Nephron progenitor cell (in vitro differentiated cells): ENCODE data around the gene ADAM12.

ENCODE experiments used
- DNase-seq: peaks from one replicate; pipeline ENCODE4 v3.0.0; 2021
- H3K27ac Mint-ChIP-seq: 2 replicates; pipeline ENCODE4 v1.8.0; 2021; ENCODE audit warnings: mild to moderate bottlenecking, moderate library complexity, mixed read lengths
- H3K27me3 Mint-ChIP-seq: 2 replicates; pipeline ENCODE4 v1.8.0; 2021; ENCODE audit warnings: mild to moderate bottlenecking, low read depth, mixed read lengths; ENCODE audit not compliant: poor library complexity
- H3K36me3 Mint-ChIP-seq: 2 replicates; pipeline ENCODE4 v1.8.0; 2021; ENCODE audit warnings: low read depth, mixed read lengths
- H3K4me1 Mint-ChIP-seq: 2 replicates; pipeline ENCODE4 v1.8.0; 2021; ENCODE audit warnings: mixed read lengths
- H3K4me3 Mint-ChIP-seq: 2 replicates; pipeline ENCODE4 v1.8.0; 2021; ENCODE audit warnings: mild to moderate bottlenecking, moderate library complexity, mixed read lengths
- H3K9me3 Mint-ChIP-seq: 2 replicates; pipeline ENCODE4 v1.8.0; 2021; ENCODE audit warnings: mild to moderate bottlenecking, moderate library complexity, mixed read lengths
- TF ChIP-seq, protein P1 (sequence below): fragments of 200-600 bp; sonication (generic); IDR thresholded peaks from 2 replicates; pipeline ENCODE4 v1.5.0; 2021; ENCODE audit warnings: antibody characterized with exemption

The ADAM12 gene

DNA sequence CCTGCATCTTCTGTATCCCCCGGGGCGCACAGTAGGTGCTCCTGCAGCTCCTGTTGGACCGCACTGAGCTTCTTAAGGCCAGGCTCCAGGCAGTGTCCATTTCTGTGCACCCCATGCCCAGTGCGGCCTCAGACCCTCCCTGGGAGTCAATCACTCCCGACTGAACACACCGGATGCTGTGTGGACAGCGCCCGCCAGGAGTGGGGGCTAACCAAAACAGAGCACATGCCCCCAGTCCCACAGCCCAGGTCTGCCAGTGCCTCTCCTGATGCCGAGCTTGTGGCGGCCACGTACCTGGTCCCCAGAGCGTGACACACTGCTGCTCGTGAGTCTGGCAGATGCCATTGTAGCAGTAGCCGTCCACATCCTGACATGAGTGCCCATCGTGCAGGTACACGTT, 323.8 kb downstream of the ADAM12 start:
- Mint-ChIP-seq H3K27me3 (peaks cover 8% of the 10 kb centered on the region), H3K9me3 (peaks cover 8% of the 10 kb centered on the region), H3K36me3 (no peaks in the 10 kb centered on the region), H3K4me1 (peaks cover 69% of the 10 kb centered on the region), H3K4me3 (no peak overlapping the region), H3K27ac (peak overlapping the region; percentile 45)
- TF ChIP-seq, protein P1, sequence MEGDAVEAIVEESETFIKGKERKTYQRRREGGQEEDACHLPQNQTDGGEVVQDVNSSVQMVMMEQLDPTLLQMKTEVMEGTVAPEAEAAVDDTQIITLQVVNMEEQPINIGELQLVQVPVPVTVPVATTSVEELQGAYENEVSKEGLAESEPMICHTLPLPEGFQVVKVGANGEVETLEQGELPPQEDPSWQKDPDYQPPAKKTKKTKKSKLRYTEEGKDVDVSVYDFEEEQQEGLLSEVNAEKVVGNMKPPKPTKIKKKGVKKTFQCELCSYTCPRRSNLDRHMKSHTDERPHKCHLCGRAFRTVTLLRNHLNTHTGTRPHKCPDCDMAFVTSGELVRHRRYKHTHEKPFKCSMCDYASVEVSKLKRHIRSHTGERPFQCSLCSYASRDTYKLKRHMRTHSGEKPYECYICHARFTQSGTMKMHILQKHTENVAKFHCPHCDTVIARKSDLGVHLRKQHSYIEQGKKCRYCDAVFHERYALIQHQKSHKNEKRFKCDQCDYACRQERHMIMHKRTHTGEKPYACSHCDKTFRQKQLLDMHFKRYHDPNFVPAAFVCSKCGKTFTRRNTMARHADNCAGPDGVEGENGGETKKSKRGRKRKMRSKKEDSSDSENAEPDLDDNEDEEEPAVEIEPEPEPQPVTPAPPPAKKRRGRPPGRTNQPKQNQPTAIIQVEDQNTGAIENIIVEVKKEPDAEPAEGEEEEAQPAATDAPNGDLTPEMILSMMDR = no peak
- no peak for DNase-seq

DNA sequence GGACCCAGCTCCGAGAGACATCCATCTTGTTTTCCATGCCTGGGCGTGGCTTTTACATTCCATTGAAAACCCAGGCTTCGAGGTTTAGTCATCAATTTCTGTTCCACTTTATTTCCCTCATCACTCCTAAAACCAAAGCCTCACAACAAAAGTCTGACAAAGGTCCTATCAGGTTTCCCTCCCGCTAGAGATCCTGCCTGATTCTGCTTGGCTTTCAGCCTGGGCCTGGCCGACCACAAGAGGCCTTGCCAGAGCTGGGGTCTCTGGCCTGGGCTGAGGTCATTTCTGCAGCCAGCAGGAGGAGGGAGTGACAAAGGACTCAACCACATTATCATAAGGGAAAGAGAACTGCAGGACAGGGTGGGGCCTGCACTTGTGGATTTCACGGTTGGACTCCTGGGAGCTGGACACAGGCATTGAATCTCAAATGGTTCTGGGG, 324.9 kb downstream of the ADAM12 start:
- Mint-ChIP-seq H3K4me1 (peaks cover 77% of the 10 kb centered on the region), H3K27ac (peak overlapping the region; percentile 97), H3K9me3 (peaks cover 8% of the 10 kb centered on the region), H3K36me3 (no peaks in the 10 kb centered on the region), H3K4me3 (no peak overlapping the region), H3K27me3 (peaks cover 6% of the 10 kb centered on the region)
- TF ChIP-seq, protein P1 = no peak
- DNase-seq = no peak

DNA sequence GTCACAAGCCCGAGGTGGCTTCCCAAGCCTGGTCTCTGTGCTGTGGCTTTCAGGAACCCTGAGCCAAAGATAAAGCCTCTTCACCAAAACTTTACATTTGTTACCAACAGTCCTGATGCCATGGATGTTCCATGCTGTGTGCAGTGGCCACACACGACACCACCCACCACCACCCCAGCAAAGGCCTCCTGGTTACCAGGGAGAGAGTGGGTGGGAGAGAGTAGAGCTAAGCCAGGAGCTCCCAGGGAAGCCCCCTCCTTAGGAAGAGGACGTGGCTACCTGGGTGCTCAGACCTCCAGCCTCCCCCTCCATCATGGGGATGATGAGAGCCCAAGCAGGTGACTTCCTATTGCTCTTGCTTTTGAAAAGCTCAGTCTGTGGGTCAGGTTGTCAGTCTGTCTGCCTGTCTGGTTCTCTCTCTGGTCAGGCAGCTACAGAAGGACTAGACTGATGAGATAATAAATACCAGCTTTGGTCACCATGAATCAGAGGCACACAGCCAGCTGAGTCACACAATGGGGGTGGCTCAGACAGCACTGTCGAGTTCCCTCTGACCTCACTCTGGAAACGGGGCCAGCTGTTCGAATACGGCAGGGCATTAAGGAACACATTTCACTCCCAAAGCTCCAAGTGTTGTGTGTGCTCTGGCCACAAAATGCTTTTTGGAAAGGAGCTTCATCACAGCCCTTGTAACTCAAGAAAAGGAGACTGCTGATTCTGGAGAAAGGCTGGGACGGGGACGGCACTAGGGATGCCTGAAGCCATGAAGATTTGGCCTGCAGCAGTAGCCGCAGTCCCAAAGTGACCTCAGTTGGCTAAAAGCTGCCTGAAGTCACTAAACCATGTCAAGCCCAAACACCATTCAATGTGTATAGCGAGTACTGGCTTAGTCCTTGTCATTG, 325.9 kb downstream of the ADAM12 start:
- no peaks in the 10 kb centered on the region for H3K36me3 Mint-ChIP-seq
- no peak overlapping the region for H3K4me3 Mint-ChIP-seq
- DNase-seq = no peak
- peaks cover 8% of the 10 kb centered on the region for H3K9me3 Mint-ChIP-seq
- TF ChIP-seq, protein P1 = no peak
- H3K27ac Mint-ChIP-seq = peak overlapping the region; percentile 39
- peaks cover 81% of the 10 kb centered on the region for H3K4me1 Mint-ChIP-seq
- peaks cover 6% of the 10 kb centered on the region for H3K27me3 Mint-ChIP-seq

DNA sequence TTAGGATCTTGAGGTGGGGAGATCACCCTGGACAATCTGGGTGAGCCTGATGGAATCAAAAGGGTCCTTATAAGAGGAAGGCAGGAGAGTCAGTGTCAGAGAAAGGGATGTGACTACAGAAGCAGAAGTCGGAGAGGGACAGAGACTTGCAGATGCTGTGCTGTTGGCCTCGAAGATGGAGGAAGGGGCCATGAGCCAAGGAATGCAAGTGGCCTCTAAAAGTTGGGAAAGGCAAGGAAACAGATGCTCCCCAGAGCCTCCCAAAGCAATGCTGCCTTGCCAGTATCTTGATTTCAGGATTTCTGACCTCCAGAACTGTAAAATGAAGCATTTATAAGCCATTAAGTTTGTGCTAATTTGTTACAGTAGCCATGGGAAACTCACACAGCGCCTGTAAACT, 326.8 kb downstream of the ADAM12 start:
- Mint-ChIP-seq H3K4me1 (peaks cover 75% of the 10 kb centered on the region), H3K9me3 (peaks cover 8% of the 10 kb centered on the region), H3K4me3 (no peak overlapping the region), H3K27me3 (peaks cover 4% of the 10 kb centered on the region), H3K27ac (no peak overlapping the region), H3K36me3 (no peaks in the 10 kb centered on the region)
- TF ChIP-seq, protein P1 = no peak
- DNase-seq = no peak

DNA sequence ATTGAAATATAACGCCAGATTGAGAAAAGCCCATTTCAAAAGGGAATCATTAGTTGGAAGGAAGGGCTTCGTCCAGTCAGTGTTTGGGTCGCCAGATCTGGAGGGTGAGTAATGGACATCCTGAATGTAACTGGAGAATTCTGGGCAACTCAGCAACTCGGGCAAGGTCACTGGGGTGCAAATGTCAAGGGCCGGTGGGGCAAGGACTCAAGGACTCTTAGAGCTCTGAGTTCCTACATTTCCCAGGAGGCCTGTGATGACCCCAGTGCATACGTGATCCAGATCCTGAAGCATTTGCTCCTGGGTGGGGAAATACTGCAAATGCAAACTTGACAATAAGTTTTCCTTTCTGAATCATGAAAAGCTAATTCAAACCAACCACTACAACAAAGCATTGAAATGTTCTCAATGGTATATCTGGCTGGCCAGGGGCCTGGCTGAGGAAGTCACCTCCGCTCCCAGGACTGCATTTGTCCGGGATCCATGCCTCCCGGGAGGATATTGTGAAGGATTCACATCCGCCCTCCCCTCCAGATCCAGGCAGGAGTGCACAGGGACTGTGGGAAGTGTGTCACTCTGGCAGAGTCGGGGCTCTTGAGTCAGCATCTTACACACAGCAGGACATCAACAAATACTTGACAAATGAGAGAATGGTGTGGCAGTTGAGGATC, 327.9 kb downstream of the ADAM12 start:
- peak overlapping the region; percentile 11 for H3K27ac Mint-ChIP-seq
- H3K4me3 Mint-ChIP-seq = peak overlapping the region; percentile 29
- peaks cover 73% of the 10 kb centered on the region for H3K4me1 Mint-ChIP-seq
- DNase-seq = peak; percentile 36
- H3K9me3 Mint-ChIP-seq = peaks cover 8% of the 10 kb centered on the region
- peaks cover 4% of the 10 kb centered on the region for H3K27me3 Mint-ChIP-seq
- TF ChIP-seq, protein P1 = no peak
- no peaks in the 10 kb centered on the region for H3K36me3 Mint-ChIP-seq
